ENCODE measurements around the gene ADORA2B.

Gene ADORA2B

GRCh38 chr17:16019347-16019746, 74.4 kb downstream of the ADORA2B start:
- Histone ChIP-seq H3K27ac (no peak overlapping the region), H3K27me3 (no peaks in the 10 kb centered on the region), H3K36me3 (peaks cover 15 to 39% (median 15%) of the 10 kb centered on the region in 3 donors), H3K4me3 (no peak overlapping the region), H3K4me1 (peaks cover 0 to 6% (median 0%) of the 10 kb centered on the region in 4 donors), H3K9me3 (no peaks in the 10 kb centered on the region)
- intact Hi-C loops (cut with DNase I; ENCODE audit: low total_unique reads) = no loop called here
- TF ChIP-seq, protein P1, sequence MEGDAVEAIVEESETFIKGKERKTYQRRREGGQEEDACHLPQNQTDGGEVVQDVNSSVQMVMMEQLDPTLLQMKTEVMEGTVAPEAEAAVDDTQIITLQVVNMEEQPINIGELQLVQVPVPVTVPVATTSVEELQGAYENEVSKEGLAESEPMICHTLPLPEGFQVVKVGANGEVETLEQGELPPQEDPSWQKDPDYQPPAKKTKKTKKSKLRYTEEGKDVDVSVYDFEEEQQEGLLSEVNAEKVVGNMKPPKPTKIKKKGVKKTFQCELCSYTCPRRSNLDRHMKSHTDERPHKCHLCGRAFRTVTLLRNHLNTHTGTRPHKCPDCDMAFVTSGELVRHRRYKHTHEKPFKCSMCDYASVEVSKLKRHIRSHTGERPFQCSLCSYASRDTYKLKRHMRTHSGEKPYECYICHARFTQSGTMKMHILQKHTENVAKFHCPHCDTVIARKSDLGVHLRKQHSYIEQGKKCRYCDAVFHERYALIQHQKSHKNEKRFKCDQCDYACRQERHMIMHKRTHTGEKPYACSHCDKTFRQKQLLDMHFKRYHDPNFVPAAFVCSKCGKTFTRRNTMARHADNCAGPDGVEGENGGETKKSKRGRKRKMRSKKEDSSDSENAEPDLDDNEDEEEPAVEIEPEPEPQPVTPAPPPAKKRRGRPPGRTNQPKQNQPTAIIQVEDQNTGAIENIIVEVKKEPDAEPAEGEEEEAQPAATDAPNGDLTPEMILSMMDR (IDR thresholded peaks at IDR 0.05) = no peak
- DNase-seq = no peak

GRCh38 chr17:16023881-16024280, 79.0 kb downstream of the ADORA2B start:
- Histone ChIP-seq H3K9me3 (no peaks in the 10 kb centered on the region), H3K27ac (no peak overlapping the region), H3K4me3 (no peak overlapping the region), H3K36me3 (peaks cover 40 to 68% (median 45%) of the 10 kb centered on the region in 3 donors), H3K4me1 (peaks cover 0 to 18% (median 4%) of the 10 kb centered on the region in 4 donors), H3K27me3 (no peaks in the 10 kb centered on the region)
- TF ChIP-seq, protein P1 (IDR thresholded peaks at IDR 0.05) = no peak
- DNase-seq = no peak
- intact Hi-C loops (cut with DNase I; ENCODE audit: low total_unique reads) = no loop called here

DNA sequence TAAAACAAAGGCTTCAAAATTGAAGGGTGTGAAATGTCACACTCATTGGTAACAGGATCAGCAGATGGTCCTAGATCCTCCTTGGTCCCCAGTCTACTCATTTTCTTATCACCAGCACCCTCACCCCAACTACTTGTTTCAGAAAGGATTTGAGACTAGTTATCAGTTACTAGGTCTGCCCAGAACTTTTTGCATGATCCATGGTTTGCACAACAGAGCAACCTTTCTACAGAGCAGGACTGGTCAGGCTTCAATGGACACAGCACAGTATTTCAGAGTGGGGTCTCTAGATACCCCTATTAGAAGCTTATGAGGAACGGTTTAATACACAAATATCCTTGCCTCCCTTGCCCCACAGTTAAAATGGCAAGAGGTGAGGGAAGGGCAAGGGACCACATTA, 80.3 kb downstream of the ADORA2B start:
- Histone ChIP-seq H3K27me3 (no peaks in the 10 kb centered on the region), H3K9me3 (no peaks in the 10 kb centered on the region), H3K4me3 (no peak overlapping the region), H3K36me3 (peaks cover 51 to 74% (median 58%) of the 10 kb centered on the region in 3 donors), H3K27ac (no peak overlapping the region), H3K4me1 (peaks cover 0 to 12% (median 4%) of the 10 kb centered on the region in 4 donors)
- DNase-seq = no peak
- TF ChIP-seq, protein P1 (IDR thresholded peaks at IDR 0.05) = no peak
- intact Hi-C loops (cut with DNase I; ENCODE audit: low total_unique reads) = no loop called here

Data from tibial artery (tissue), 4 donors.